B cell (primary cell): ENCODE data around the gene ZNF581.

ENCODE experiments used
- CTCF ChIP-seq: fragments of 200-600 bp; IDR thresholded peaks from one replicate; pipeline ENCODE4 v1.8.0; 2022; ENCODE audit warnings: antibody characterized with exemption, mild to moderate bottlenecking
- EZH2 ChIP-seq: IDR thresholded peaks from 2 replicates; pipeline ENCODE4 v1.6.1; 2012; ENCODE audit warnings: borderline replicate concordance, low read depth, mild to moderate bottlenecking, moderate library complexity, low read length; ENCODE audit not compliant: insufficient read depth, poor library complexity, severe bottlenecking

GRCh38 chr19:55611983-55612645 is 31.3 kb upstream of the ZNF581 start:
- TF ChIP-seq CTCF (no peak), EZH2 (no peak)
